ENCODE data around the gene POGLUT3. TPM values are rescaled to one million over a fixed set of nuclear protein-coding genes. Genes with fewer than 3 reads are reported as not detected.

Gene POGLUT3, protein sequence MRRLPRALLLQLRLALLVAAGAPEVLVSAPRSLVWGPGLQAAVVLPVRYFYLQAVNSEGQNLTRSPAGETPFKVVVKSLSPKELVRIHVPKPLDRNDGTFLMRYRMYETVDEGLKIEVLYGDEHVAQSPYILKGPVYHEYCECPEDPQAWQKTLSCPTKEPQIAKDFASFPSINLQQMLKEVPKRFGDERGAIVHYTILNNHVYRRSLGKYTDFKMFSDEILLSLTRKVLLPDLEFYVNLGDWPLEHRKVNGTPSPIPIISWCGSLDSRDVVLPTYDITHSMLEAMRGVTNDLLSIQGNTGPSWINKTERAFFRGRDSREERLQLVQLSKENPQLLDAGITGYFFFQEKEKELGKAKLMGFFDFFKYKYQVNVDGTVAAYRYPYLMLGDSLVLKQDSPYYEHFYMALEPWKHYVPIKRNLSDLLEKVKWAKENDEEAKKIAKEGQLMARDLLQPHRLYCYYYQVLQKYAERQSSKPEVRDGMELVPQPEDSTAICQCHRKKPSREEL
- total RNA-seq, result 2.4 and 8.5 TPM in 2 replicates

GRCh38 chr11:108498046-108498815, at the start of gene POGLUT3:
Gene POGLUT3, minus strand, starts transcription at chr11:108498384. Its CDS starts 18 bp downstream, at chr11:108498366.

DNA sequence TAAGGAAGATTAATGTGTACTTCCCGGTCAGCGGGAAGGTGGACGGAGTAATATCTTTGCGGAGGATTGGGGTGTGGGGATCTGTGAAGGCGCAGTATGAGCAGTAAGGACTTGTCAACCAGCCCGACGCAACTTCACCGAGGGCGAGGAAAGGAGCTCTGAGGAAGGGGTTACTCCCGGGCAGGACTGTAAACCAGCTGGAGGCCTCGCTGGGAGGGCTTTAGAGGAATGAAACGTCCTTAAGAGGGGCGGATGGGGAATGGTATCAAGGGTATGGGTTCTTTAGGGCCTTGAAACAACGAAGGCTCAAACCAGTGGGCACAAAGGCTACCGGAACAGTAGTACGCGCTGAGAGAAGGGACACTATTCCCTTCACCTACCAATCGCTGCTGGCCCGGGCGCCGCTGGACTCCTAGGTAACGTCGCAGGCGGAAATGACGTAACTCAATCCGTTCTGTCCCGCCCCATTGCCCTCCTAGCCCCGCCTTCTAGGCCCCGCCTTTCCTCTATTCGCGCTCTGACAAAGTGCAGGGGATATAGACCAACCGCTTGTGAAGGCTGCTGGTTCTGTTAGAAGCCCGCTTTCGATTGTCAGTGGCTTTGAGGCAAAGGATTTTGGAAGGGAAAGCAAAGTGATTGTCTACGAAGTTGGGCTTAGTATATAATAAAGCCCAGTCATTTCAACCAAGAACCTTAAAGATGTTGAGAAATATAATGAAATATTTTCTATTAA, 30.9 kb downstream of the POGLUT3 start, which contains the start of gene C11orf65:
Gene C11orf65, minus strand, starts transcription at position 439 of the 733 bp plus-strand sequence. CDS start 5,970 bp downstream, outside the sequence.

Other genes with a start within 250 kb of the POGLUT3 start
- 0.43 and 1.2 TPM in 2 replicates for gene C11orf65, start 30.9 kb downstream of the POGLUT3 start, total RNA-seq
- 7.5 and 11.7 TPM in 2 replicates for gene EXPH5, start 95.4 kb upstream of the POGLUT3 start, total RNA-seq
- gene DDX10, start 166.7 kb upstream of the POGLUT3 start, total RNA-seq, result 25.3 and 34.5 TPM in 2 replicates